Measurements from ENCODE around the gene PRR15L. TPM values are rescaled to one million over a fixed set of nuclear protein-coding genes. Genes with fewer than 3 reads are reported as not detected.
A peak's percentile ranks its signal among the peaks of the same experiment; 100 is the strongest.

The PRR15L gene
- total RNA-seq, 4 donors from 2014 or later = 0.29 to 2.0 TPM; not detected in 2

GRCh38 chr17:47907932-47908562 lies 49.6 kb downstream of the PRR15L start:
- Histone ChIP-seq H3K9me3 (no peaks in the 10 kb centered on the region), H3K27me3 (no peaks in the 10 kb centered on the region), H3K4me3 (no peak overlapping the region), H3K4me1 (peaks cover 9 to 13% of the 10 kb centered on the region in 2 donors), H3K27ac (no peak overlapping the region), H3K36me3 (no peaks in the 10 kb centered on the region)
- TF ChIP-seq CTCF (IDR thresholded peaks at IDR 0.05) (no peak), POLR2A (IDR thresholded peaks at IDR 0.05) (no peak)
- no peak for DNase-seq
- intact Hi-C loops (cut with DNase I; ENCODE audit: low total_unique reads) = no loop called here

- Histone ChIP-seq H3K4me1 (peaks cover 9 to 13% of the 10 kb centered on the region in 2 donors), H3K27me3 (no peaks in the 10 kb centered on the region), H3K4me3 (no peak overlapping the region), H3K9me3 (no peaks in the 10 kb centered on the region), H3K27ac (peak overlapping the region; percentile 76 to 78), H3K36me3 (no peaks in the 10 kb centered on the region)
- no peak for DNase-seq
- intact Hi-C loops (cut with DNase I; ENCODE audit: low total_unique reads) = no loop called here
- TF ChIP-seq POLR2A (IDR thresholded peaks at IDR 0.05) = no peak
- TF ChIP-seq CTCF (IDR thresholded peaks at IDR 0.05) = no peak
These were observed 51.2 kb downstream of the PRR15L start for GRCh38 chr17:47906443-47906842.

- H3K36me3 ChIP-seq = no peaks in the 10 kb centered on the region
- peak overlapping the region; percentile 76 to 78 for H3K27ac ChIP-seq
- DNase-seq = peak; percentile 75 to 78
- no peaks in the 10 kb centered on the region for H3K9me3 ChIP-seq
- no peaks in the 10 kb centered on the region for H3K27me3 ChIP-seq
- TF ChIP-seq CTCF (IDR thresholded peaks at IDR 0.05) (no peak), POLR2A (IDR thresholded peaks at IDR 0.05) (no peak)
- H3K4me1 ChIP-seq = peaks cover 9 to 13% of the 10 kb centered on the region in 2 donors
- intact Hi-C loops (cut with DNase I; ENCODE audit: low total_unique reads) = no loop called here
- H3K4me3 ChIP-seq = no peak overlapping the region
These were observed 52.4 kb downstream of the PRR15L start for GRCh38 chr17:47905221-47905733.

- H3K4me1 ChIP-seq = peaks cover 14 to 16% of the 10 kb centered on the region in 2 donors
- TF ChIP-seq CTCF (IDR thresholded peaks at IDR 0.05) = no peak
- TF ChIP-seq POLR2A (IDR thresholded peaks at IDR 0.05) = no peak
- H3K36me3 ChIP-seq = no peaks in the 10 kb centered on the region
- peak overlapping the region in 1 of 2 donors; percentile 1 for H3K27ac ChIP-seq
- no peaks in the 10 kb centered on the region for H3K27me3 ChIP-seq
- no peak for DNase-seq
- intact Hi-C loops (cut with DNase I; ENCODE audit: low total_unique reads) = no loop called here
- no peak overlapping the region for H3K4me3 ChIP-seq
- no peaks in the 10 kb centered on the region for H3K9me3 ChIP-seq
These were observed 55.5 kb downstream of the PRR15L start for GRCh38 chr17:47902039-47902744.

Other genes starting within 250 kb of the PRR15L start
- under 1 TPM in 2 of 4 donors, not detected in 2; 0.49 to 0.51 TPM for gene TBX21, start 224.6 kb downstream of the PRR15L start, total RNA-seq
- gene OSBPL7, start 136.1 kb downstream of the PRR15L start, total RNA-seq = 10 to 100 TPM in 2 of 4 donors, 1 to 10 TPM in 2; 1.0 to 23.4 (median 10.7) TPM
- gene MRPL10, start 126.3 kb downstream of the PRR15L start, total RNA-seq = 10 to 100 TPM; 14.7 to 44.1 (median 27.7) TPM
- 1 to 10 TPM in 2 of 4 donors, under 1 TPM in 2; 0.14 to 1.5 (median 0.76) TPM for gene LRRC46, start 126.2 kb downstream of the PRR15L start, total RNA-seq
- gene SCRN2, start 116.6 kb downstream of the PRR15L start, total RNA-seq = 10 to 100 TPM; 12.4 to 80.7 (median 39.8) TPM
- 1 to 10 TPM in 2 of 4 donors, not detected in 2; 1.4 to 1.5 TPM for gene SP6, start 106.7 kb downstream of the PRR15L start, total RNA-seq
- 10 to 100 TPM in 1 of 4 donors, 1 to 10 TPM in 2, under 1 TPM in 1; 0.88 to 18.7 (median 1.3) TPM for gene SP2, start 61.6 kb downstream of the PRR15L start, total RNA-seq
- 10 to 100 TPM; 16.7 to 29.4 (median 17.4) TPM for gene PNPO, start 16.3 kb downstream of the PRR15L start, total RNA-seq
- gene CDK5RAP3, start 13.2 kb upstream of the PRR15L start, total RNA-seq = 100 to 1,000 TPM; 118 to 180 (median 146) TPM
- 10 to 100 TPM; 12.9 to 82.7 (median 35.3) TPM for gene COPZ2, start 79.9 kb upstream of the PRR15L start, total RNA-seq
- gene NFE2L1, start 90.5 kb upstream of the PRR15L start, total RNA-seq = 100 to 1,000 TPM in 2 of 4 donors, 10 to 100 TPM in 2; 85.6 to 323 (median 176) TPM
- gene CBX1, start 143.6 kb upstream of the PRR15L start, total RNA-seq = 100 to 1,000 TPM in 2 of 4 donors, 10 to 100 TPM in 2; 47.1 to 132 (median 81.3) TPM
- 10 to 100 TPM in 3 of 4 donors, under 1 TPM in 1; 0.77 to 20.6 (median 14.8) TPM for gene SNX11, start 149.9 kb upstream of the PRR15L start, total RNA-seq